ENCODE measurements around the gene CFAP61.
A peak's percentile ranks its signal among the peaks of the same experiment; 100 is the strongest.
"Not testable (repeated sequence)": the region's sequence is repeated elsewhere in the genome, so short reads cannot be mapped to it uniquely, and the experiment has no call there.

CFAP61 gene

DNA sequence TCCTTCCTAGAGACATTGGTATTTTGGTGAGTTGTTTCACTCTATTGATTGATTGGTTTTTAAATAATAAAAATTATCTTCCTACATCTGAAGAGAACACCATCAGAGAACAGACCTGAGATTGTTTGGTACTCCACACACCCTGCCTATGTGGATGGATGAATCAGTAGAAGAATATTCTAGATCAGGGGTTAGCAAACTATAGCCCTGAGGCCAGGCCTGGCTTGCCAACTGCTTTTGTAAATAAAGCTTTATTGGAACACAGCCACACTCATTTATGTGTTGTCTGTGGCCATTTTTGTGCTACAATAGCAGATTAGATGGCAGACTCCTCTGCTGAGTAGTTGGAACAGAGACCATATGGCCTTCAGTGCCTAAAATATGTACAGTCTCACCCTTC, 176.0 kb downstream of the CFAP61 start:
- DNase-seq (ENCODE audit: low read depth in 1 of 2, low spot score in 1 of 2) = peak in 1 of 2 experiments; percentile 55
- in situ Hi-C loops (cut with HindIII; ENCODE audit: low pct_unique_long_range_greater_than_20kb, low sequenced_read_pairs) = no loop called here
- no peak; the same call in 1 of the 2 replicates for TF ChIP-seq JUND (IDR thresholded peaks at IDR 0.05; ENCODE audit: low read depth)

GRCh38 chr20:20229595-20229994, 177.3 kb downstream of the CFAP61 start:
- no peak for DNase-seq (ENCODE audit: low read depth in 1 of 2, low spot score in 1 of 2)
- in situ Hi-C loops (cut with HindIII; ENCODE audit: low pct_unique_long_range_greater_than_20kb, low sequenced_read_pairs) = no loop called here
- TF ChIP-seq JUND (IDR thresholded peaks at IDR 0.05; ENCODE audit: low read depth) = no peak

- in situ Hi-C loops (cut with HindIII; ENCODE audit: low pct_unique_long_range_greater_than_20kb, low sequenced_read_pairs) = no loop called here
- TF ChIP-seq JUND (IDR thresholded peaks at IDR 0.05; ENCODE audit: low read depth) = no peak
- no peak for DNase-seq (ENCODE audit: low read depth in 1 of 2, low spot score in 1 of 2)
These were observed 178.4 kb downstream of the CFAP61 start for GRCh38 chr20:20230741-20231140.

GRCh38 chr20:20231528-20232298, 179.4 kb downstream of the CFAP61 start:
- in situ Hi-C loops (cut with HindIII; ENCODE audit: low pct_unique_long_range_greater_than_20kb, low sequenced_read_pairs) = no loop called here
- DNase-seq (ENCODE audit: low read depth in 1 of 2, low spot score in 1 of 2) = no peak
- TF ChIP-seq JUND (IDR thresholded peaks at IDR 0.05; ENCODE audit: low read depth) = no peak

- in situ Hi-C loops (cut with HindIII; ENCODE audit: low pct_unique_long_range_greater_than_20kb, low sequenced_read_pairs) = no loop called here
- DNase-seq (ENCODE audit: low read depth in 1 of 2, low spot score in 1 of 2) = no peak
- TF ChIP-seq JUND (IDR thresholded peaks at IDR 0.05; ENCODE audit: low read depth) = no peak
These were observed 180.7 kb downstream of the CFAP61 start for GRCh38 chr20:20233041-20233514.

DNA sequence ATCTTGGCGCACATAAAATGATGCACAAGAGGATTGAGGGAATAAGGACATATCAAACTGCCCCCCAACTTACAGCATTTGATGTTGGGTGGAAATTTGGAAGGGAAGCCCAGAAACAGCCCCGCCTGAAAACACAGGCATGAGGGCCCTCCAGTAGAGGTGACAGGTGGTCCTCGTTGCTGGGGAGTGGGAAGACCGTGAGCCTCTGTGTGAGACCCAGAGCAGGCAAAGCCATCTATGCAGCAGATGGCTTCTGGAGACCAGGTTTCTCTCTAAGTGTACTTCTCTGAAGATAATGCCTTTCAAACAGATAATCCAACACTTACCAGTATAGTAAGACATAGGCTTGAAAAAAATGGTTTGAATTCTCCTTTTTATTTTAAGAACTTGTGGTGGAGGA, 183.3 kb downstream of the CFAP61 start:
- no peak for TF ChIP-seq JUND (IDR thresholded peaks at IDR 0.05; ENCODE audit: low read depth)
- in situ Hi-C loops (cut with HindIII; ENCODE audit: low pct_unique_long_range_greater_than_20kb, low sequenced_read_pairs) = no loop called here
- no peak for DNase-seq (ENCODE audit: low read depth in 1 of 2, low spot score in 1 of 2)

GRCh38 chr20:20237093-20237959, 185.0 kb downstream of the CFAP61 start:
- TF ChIP-seq JUND (IDR thresholded peaks at IDR 0.05; ENCODE audit: low read depth) = no peak
- DNase-seq (ENCODE audit: low read depth in 1 of 2, low spot score in 1 of 2) = peak; percentile 62 to 73
- in situ Hi-C loops (cut with HindIII; ENCODE audit: low pct_unique_long_range_greater_than_20kb, low sequenced_read_pairs) = no loop called here

- in situ Hi-C loops (cut with HindIII; ENCODE audit: low pct_unique_long_range_greater_than_20kb, low sequenced_read_pairs) = no loop called here
- no peak for TF ChIP-seq JUND (IDR thresholded peaks at IDR 0.05; ENCODE audit: low read depth)
- DNase-seq (ENCODE audit: low read depth in 1 of 2, low spot score in 1 of 2) = no peak
These were observed 189.6 kb downstream of the CFAP61 start for GRCh38 chr20:20241976-20242375.

GRCh38 chr20:20244384-20244783, 192.1 kb downstream of the CFAP61 start:
- in situ Hi-C loops (cut with HindIII; ENCODE audit: low pct_unique_long_range_greater_than_20kb, low sequenced_read_pairs); DNase-seq (ENCODE audit: low read depth in 1 of 2, low spot score in 1 of 2): not testable (repeated sequence)

- DNase-seq (ENCODE audit: low read depth in 1 of 2, low spot score in 1 of 2) = no peak
- in situ Hi-C loops (cut with HindIII; ENCODE audit: low pct_unique_long_range_greater_than_20kb, low sequenced_read_pairs) = no loop called here
- TF ChIP-seq JUND (IDR thresholded peaks at IDR 0.05; ENCODE audit: low read depth) = no peak
These were observed 194.8 kb downstream of the CFAP61 start for GRCh38 chr20:20246996-20247633.

GRCh38 chr20:20248620-20249200, 196.4 kb downstream of the CFAP61 start:
- in situ Hi-C loops (cut with HindIII; ENCODE audit: low pct_unique_long_range_greater_than_20kb, low sequenced_read_pairs) = no loop called here
- no peak for TF ChIP-seq JUND (IDR thresholded peaks at IDR 0.05; ENCODE audit: low read depth)
- no peak for DNase-seq (ENCODE audit: low read depth in 1 of 2, low spot score in 1 of 2)

- in situ Hi-C loops (cut with HindIII; ENCODE audit: low pct_unique_long_range_greater_than_20kb, low sequenced_read_pairs) = no loop called here
- no peak for DNase-seq (ENCODE audit: low read depth in 1 of 2, low spot score in 1 of 2)
These were observed 199.0 kb downstream of the CFAP61 start for GRCh38 chr20:20251317-20251716.

More at GRCh38 chr20:20251317-20251716, 199.0 kb downstream of the CFAP61 start:
- no peak for TF ChIP-seq JUND (IDR thresholded peaks at IDR 0.05; ENCODE audit: low read depth)

Measured in T47D (cell line).